Measurements from ENCODE around the gene ZNF230. TPM values are rescaled to one million over a fixed set of nuclear protein-coding genes. Genes with fewer than 3 reads are reported as not detected.
A peak's percentile ranks its signal among the peaks of the same experiment; 100 is the strongest.

ZNF230 gene
- total RNA-seq, 2 experiments from 2014 or later = 9.2 to 9.7 TPM

DNA sequence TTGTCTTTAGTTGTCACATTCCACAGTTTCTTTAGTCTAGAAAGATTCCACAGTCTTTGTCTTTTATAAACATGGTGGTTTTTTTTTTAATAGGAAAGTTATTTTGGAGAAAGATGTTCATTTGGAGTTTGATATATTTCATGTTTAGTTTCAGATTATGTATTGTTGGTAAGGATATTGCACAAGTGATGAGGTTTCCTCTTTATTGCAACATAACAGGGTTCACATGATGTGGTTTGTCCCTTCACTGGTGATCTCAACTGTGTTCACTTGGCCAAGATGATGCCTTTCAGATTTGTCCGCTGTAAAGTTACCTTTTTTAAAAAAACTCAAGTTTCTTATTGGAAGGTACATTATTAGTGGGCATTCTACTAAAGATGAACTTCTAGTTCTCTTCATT, 3.2 kb downstream of the ZNF230 start:
- H3K4me1 Mint-ChIP-seq = peaks cover 10% of the 10 kb centered on the region
- H3K36me3 Mint-ChIP-seq = peaks cover 58% of the 10 kb centered on the region
- ATAC-seq (ENCODE audit: low read depth) (no peak), DNase-seq (no peak)
- H3K4me3 Mint-ChIP-seq = no peak overlapping the region
- POLR2A ChIA-PET = no interaction called here
- H3K27ac Mint-ChIP-seq = no peak overlapping the region
- no peaks in the 10 kb centered on the region for H3K27me3 Mint-ChIP-seq
- peaks cover 43% of the 10 kb centered on the region for H3K9me3 Mint-ChIP-seq

DNA sequence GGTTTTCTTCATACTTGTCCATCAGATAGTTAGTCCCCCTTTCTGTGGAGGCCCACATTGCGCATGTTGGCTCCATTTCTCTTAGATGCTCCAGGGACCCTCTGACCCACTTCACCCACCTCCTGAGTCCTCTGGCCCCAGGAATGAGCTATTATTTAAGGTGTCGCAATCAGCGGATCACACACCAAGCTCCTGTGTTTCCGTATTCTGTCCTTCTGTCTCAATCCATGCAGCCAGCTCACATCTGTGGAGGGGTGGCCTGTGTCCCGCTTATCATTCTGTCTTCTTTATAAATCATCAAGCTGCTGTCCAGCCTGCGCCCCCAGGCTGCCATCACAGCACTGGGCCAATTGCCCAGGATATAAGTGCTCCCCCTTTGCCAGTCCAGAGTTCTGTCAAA, 4.7 kb downstream of the ZNF230 start:
- DNase-seq (no peak), ATAC-seq (ENCODE audit: low read depth) (no peak)
- Mint-ChIP-seq H3K4me3 (no peak overlapping the region), H3K36me3 (peaks cover 70% of the 10 kb centered on the region), H3K4me1 (peaks cover 3% of the 10 kb centered on the region), H3K27ac (no peak overlapping the region), H3K27me3 (no peaks in the 10 kb centered on the region), H3K9me3 (peaks cover 50% of the 10 kb centered on the region)
- POLR2A ChIA-PET = no interaction called here

DNA sequence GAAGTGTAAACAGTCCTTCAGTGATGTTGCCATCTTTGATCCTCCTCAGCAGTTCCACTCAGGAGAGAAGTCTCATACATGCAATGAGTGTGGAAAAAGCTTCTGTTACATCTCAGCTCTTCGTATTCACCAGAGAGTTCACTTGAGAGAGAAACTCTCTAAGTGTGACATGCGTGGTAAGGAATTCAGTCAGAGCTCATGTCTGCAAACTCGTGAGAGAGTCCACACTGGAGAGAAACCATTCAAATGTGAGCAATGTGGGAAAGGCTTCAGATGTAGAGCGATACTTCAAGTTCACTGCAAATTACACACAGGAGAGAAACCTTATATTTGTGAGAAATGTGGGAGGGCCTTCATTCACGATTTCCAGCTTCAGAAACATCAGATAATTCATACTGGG, 7.7 kb downstream of the ZNF230 start:
- no peaks in the 10 kb centered on the region for H3K4me1 Mint-ChIP-seq
- peaks cover 71% of the 10 kb centered on the region for H3K36me3 Mint-ChIP-seq
- POLR2A ChIA-PET = no interaction called here
- peaks cover 62% of the 10 kb centered on the region for H3K9me3 Mint-ChIP-seq
- no peak overlapping the region for H3K27ac Mint-ChIP-seq
- H3K4me3 Mint-ChIP-seq = no peak overlapping the region
- DNase-seq = no peak
- H3K27me3 Mint-ChIP-seq = no peaks in the 10 kb centered on the region
- no peak for ATAC-seq (ENCODE audit: low read depth)

DNA sequence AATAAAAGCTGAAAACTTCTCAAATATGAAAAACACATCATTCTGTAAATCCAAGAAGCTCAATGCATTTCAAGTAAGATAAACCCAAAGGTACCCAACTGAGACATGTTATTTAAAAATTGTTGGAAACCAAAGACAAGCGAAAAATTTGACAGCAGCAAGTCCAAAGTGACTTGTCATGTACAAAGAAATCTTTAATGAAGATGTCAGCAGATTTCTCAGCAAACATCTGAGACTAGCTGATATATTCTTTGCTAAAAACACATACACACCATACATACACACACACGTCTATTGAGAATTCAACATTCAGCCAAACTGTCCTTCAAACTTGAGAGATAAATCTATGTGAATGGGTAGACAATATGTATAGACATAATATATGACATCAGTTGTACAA, 16.7 kb downstream of the ZNF230 start:
- Mint-ChIP-seq H3K27ac (no peak overlapping the region), H3K9me3 (peaks cover 29% of the 10 kb centered on the region), H3K36me3 (peaks cover 5% of the 10 kb centered on the region), H3K4me1 (no peaks in the 10 kb centered on the region), H3K4me3 (no peak overlapping the region), H3K27me3 (peaks cover 7% of the 10 kb centered on the region)
- DNase-seq (no peak), ATAC-seq (ENCODE audit: low read depth) (no peak)
- POLR2A ChIA-PET = no interaction called here

DNA sequence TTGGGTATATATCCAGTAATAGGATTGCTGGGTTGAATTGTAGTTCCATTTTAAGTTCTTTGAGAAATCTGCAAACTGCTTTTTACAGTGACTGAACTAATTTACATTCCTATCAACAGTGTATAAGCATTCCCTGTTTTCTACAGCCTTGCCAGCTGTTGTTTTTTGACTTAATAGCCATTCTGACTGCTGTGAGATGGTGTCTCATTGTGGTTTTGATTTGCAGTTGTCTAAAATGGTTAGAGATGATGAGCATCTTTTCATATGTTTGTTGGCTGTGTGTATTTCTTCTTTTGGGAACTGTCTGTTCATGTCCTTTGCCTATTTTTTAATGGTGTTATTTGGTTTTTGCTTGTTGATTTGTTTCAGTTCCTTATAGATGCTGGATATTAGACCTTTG, 18.5 kb downstream of the ZNF230 start:
- peaks cover 14% of the 10 kb centered on the region for H3K36me3 Mint-ChIP-seq
- DNase-seq = no peak
- POLR2A ChIA-PET = no interaction called here
- ATAC-seq (ENCODE audit: low read depth) = no peak
- peaks cover 12% of the 10 kb centered on the region for H3K4me1 Mint-ChIP-seq
- no peak overlapping the region for H3K27ac Mint-ChIP-seq
- peaks cover 7% of the 10 kb centered on the region for H3K27me3 Mint-ChIP-seq
- peaks cover 23% of the 10 kb centered on the region for H3K9me3 Mint-ChIP-seq
- no peak overlapping the region for H3K4me3 Mint-ChIP-seq

DNA sequence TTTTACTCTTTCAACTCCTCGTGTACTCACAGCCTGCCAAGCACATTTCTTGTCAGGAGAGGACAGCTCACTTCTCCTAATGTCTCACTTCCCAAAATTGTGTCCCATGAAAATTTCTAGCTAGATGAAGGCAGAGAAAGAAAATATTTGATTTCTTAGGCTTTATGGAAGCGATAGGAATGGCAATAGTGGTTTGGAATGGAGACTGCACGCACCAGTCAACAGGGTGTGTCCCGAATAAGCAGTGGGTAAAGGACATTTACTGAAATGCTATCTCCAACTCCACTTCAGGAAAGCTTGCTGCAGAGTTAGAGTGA, 22.1 kb downstream of the ZNF230 start:
- ATAC-seq (ENCODE audit: low read depth) = no peak
- H3K4me3 Mint-ChIP-seq = peak overlapping the region; percentile 96
- POLR2A ChIA-PET = interaction anchor here (1.0 to 1.5 kb wide), 4 partner anchors 49 to 183 kb away, joined by 3 read pairs; partner anchors contain the start of genes ZNF224 and ZNF45

DNA sequence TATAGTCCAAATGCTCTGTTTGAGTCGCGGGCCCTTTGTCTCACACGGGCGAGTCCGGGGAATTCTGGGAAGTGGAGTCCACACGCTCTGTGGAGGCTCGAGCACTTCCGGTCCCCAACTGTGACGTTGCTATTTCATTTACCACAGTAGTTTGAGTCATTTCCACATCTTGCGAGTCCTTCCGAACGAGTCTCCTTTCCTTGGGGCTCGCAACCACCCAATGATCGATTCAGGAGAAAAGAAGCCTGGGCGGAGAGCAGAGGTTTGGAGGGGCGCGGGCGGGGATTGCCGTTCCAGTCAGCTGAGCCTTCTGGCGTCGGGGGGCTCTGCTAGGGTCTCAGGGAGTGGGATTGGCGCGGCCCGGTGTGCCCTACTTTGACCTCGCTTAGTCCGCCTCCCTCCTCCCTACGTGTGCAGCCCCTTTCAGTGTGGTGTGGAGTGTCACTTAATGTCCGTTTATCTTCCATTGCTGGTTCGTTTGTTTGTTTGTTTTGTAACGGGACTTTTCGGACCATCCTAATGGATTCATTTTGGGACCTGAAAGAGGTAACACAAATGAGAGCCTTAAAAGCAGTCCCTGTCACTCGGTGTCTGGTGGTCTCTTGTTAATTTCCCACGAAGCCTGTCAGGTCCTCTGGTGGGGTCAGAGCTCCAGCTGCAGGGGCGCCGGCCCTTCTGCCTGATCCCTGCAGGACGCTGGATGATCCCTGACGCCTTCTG, 22.6 kb downstream of the ZNF230 start, which contains the start of gene ZNF222:
TSS of gene ZNF222 (plus strand) at position 163 of the 720 bp plus-strand sequence. CDS start at position 221, 58 bp downstream.
- peak within 1 kb of the TSS; percentile 93 for H3K27ac Mint-ChIP-seq
- peaks cover 19% of the 10 kb centered on the region for H3K9me3 Mint-ChIP-seq
- peak; percentile 98 for ATAC-seq (ENCODE audit: low read depth)
- DNase-seq = peak; percentile 71
- POLR2A ChIA-PET = interaction anchor here (1.0 to 1.5 kb wide), 4 partner anchors 48 to 182 kb away, joined by 3 read pairs; partner anchors contain the start of genes ZNF224 and ZNF45
- H3K4me1 Mint-ChIP-seq = peaks cover 12% of the 10 kb centered on the region
- peak within 1 kb of the TSS; percentile 96 for H3K4me3 Mint-ChIP-seq
- peaks cover 45% of the 10 kb centered on the region for H3K36me3 Mint-ChIP-seq
- peaks cover 7% of the 10 kb centered on the region for H3K27me3 Mint-ChIP-seq

More for the DNA sequence above, 22.1 kb downstream of the ZNF230 start:
- peaks cover 12% of the 10 kb centered on the region for H3K4me1 Mint-ChIP-seq
- peaks cover 41% of the 10 kb centered on the region for H3K36me3 Mint-ChIP-seq
- H3K27me3 Mint-ChIP-seq = peaks cover 7% of the 10 kb centered on the region
- H3K27ac Mint-ChIP-seq = peak overlapping the region; percentile 93
- peaks cover 24% of the 10 kb centered on the region for H3K9me3 Mint-ChIP-seq
- no peak for DNase-seq

DNA sequence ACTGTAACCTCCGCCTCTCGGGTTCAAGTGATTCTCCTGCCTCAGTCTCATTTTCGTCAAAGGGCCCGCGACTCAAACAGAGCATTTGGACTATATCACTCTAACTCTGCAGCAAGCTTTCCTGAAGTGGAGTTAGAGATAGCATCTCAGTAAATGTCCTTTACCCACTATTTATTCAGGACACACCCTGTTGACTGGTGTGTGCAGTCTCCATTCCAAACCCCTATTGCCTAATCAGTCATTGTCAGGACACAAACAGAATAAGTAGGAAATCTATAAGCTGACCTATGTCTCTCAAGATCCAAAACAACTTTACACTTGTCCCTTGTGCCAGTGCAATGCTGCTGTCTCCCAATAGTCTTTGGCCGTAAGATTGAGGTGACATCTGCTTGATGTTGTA, 23.9 kb downstream of the ZNF230 start:
- ATAC-seq (ENCODE audit: low read depth) (no peak), DNase-seq (no peak)
- Mint-ChIP-seq H3K36me3 (peaks cover 56% of the 10 kb centered on the region), H3K27me3 (peaks cover 5% of the 10 kb centered on the region), H3K27ac (no peak overlapping the region), H3K4me1 (peaks cover 12% of the 10 kb centered on the region), H3K9me3 (peaks cover 19% of the 10 kb centered on the region), H3K4me3 (no peak overlapping the region)
- POLR2A ChIA-PET = no interaction called here

DNA sequence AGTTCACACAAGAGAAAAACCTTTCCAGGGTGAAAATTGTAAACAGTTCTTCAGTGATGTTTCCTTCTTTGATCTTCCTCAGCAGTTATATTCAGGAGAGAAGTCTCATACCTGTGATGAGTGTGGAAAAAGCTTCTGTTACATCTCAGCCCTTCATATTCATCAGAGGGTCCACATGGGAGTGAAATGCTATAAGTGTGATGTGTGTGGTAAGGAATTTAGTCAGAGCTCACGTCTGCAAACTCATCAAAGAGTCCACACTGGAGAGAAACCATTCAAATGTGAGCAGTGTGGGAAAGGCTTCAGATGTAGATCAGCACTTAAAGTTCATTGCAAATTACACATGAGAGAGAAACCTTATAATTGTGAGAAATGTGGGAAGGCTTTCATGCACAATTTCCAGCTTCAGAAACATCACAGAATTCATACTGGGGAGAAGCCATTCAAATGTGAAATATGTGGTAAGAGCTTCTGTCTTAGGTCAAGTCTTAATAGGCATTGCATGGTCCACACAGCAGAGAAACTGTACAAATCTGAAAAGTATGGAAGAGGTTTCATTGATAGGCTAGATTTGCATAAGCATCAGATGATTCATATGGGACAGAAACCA, 29.3 kb downstream of the ZNF230 start:
- POLR2A ChIA-PET = no interaction called here
- Mint-ChIP-seq H3K4me3 (no peak overlapping the region), H3K27me3 (no peaks in the 10 kb centered on the region), H3K36me3 (peaks cover 54% of the 10 kb centered on the region), H3K27ac (no peak overlapping the region), H3K9me3 (peaks cover 40% of the 10 kb centered on the region), H3K4me1 (no peaks in the 10 kb centered on the region)
- no peak for ATAC-seq (ENCODE audit: low read depth)
- no peak for DNase-seq

DNA sequence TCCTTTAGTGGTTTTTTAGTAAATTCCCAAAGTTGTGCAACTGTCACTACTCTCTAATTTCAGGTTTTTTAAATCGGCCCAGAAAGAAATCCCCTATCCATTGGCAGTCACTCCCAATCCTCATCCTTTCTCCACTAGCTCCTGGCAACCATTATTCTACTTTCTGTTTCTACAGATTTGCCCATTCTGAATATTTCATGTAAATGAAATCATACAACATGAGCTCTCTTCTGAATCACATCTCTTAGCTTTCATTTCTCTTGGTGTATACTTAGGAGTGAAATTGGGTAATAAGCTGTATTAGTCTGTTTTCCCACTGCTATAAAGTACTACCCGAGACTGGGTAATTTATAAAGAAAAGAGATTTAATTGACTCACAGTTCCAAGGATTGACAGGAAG, 39.4 kb downstream of the ZNF230 start:
- Mint-ChIP-seq H3K4me1 (no peaks in the 10 kb centered on the region), H3K36me3 (no peaks in the 10 kb centered on the region), H3K27ac (no peak overlapping the region), H3K27me3 (peaks cover 2% of the 10 kb centered on the region), H3K4me3 (no peak overlapping the region), H3K9me3 (peaks cover 20% of the 10 kb centered on the region)
- DNase-seq = no peak
- POLR2A ChIA-PET = no interaction called here
- no peak for ATAC-seq (ENCODE audit: low read depth)

DNA sequence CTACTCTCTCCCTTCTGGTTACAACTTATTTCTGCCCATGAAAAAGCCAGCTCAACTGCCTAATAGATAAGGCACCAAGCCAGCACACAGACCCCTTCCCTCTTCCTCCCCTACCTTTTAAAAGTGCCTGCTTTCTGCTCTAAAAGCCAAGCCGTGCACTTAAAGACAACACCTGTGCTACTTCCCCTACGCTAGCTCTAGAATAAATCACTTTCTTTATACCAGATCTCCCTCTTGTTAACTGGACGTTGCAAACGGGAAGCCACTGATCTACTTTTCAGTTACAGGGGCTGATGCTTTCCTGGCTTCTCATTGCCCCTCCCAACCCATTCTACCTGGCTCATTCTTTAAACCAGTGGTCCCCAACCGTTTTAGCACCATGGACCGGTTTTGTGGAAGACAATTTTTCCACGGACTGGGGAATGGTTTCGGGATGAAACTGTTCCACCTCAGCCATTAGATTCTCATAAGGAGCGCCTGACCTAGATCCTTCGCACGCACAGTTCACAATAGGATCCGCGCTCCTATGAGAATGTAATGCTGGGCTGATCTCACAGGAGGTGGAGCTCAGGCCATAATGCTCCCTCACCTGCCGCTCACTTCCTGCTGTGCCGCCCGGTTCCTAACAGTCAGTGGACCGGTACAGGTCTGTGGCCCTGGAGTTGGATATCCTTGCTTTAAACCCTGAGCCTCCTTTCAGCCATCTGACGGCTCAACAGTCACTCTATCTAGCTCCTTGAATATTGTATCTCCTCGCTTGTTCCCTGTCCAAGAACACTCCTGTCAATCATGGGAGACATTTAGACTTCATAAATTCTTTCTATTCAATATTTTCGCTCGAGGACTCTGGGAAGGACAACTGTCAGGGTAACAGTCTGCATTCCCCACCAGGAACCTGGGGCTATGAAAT, 48.2 kb downstream of the ZNF230 start:
- H3K9me3 Mint-ChIP-seq = peaks cover 27% of the 10 kb centered on the region
- peak overlapping the region; percentile 86 for H3K4me3 Mint-ChIP-seq
- ATAC-seq (ENCODE audit: low read depth) (no peak), DNase-seq (peak; percentile 39)
- peak overlapping the region; percentile 16 for H3K27ac Mint-ChIP-seq
- peaks cover 30% of the 10 kb centered on the region for H3K36me3 Mint-ChIP-seq
- peaks cover 21% of the 10 kb centered on the region for H3K4me1 Mint-ChIP-seq
- POLR2A ChIA-PET = no interaction called here
- H3K27me3 Mint-ChIP-seq = peaks cover 2% of the 10 kb centered on the region

DNA sequence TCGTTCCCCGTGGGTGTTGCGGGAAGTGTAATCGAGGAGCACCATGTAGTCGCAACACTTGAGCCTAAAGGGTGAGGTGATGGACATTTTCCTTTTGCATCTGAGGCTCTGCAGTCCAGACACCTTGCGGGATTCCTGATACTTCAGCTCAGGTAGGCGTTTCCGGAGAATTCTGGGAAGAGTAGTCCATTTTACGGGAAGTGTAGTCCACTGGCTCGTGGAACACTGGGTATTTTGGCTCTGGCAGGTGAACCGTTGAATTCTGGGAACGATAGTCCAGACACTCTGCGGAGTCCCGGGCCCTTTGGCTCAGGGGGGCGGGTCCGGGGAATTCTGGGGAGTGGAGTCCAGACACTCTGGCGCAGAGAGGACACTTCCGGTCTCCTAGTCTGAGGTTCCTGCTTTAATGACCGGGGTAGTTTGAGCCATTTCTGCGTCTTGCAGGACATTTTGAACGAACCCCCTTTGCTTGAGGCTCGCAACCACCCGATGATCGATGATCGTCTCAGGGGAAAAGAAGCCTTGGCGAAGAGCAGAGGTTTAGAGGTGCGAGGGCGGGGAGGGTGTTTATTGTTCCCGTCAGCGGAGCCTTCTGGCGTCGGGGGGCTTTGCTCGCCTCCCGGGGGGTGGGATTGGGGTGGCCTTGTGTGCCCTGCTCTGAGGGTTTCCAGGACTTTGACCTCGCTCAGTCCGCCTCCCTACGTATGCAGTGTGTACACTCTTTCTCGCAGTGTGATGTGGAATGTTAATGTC, 49.1 kb downstream of the ZNF230 start, which contains the start of gene ZNF223:
TSS of gene ZNF223 (plus strand) at position 387 of the 753 bp plus-strand sequence. CDS start 3,141 bp downstream, outside the sequence.
- peaks cover 28% of the 10 kb centered on the region for H3K9me3 Mint-ChIP-seq
- H3K36me3 Mint-ChIP-seq = peaks cover 32% of the 10 kb centered on the region
- ATAC-seq (ENCODE audit: low read depth) (peak; percentile 47), DNase-seq (peak; percentile 55)
- peak within 1 kb of the TSS; percentile 73 for H3K27ac Mint-ChIP-seq
- POLR2A ChIA-PET = no interaction called here
- H3K4me1 Mint-ChIP-seq = peaks cover 21% of the 10 kb centered on the region
- H3K27me3 Mint-ChIP-seq = peaks cover 2% of the 10 kb centered on the region
- peak within 1 kb of the TSS; percentile 86 for H3K4me3 Mint-ChIP-seq

DNA sequence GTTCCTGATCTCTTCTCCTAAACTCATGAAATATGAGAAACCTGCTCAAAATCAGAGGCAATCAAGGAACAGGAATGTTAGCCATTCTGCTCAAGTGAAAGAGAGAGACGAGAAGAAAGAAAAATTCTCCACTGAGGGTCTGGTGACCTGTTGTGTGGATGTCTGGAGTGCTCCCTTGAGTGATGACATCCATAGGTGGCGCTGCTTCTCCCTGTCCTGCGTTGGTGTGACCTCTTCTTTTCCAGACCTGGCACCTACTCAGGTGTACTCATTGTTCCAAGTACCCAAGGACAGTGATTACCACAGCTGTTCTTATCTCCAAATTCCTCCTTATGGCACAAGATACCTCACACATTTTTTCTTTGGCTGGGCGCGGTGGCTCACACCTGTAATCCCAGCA, 53.1 kb downstream of the ZNF230 start:
- no peak for DNase-seq
- Mint-ChIP-seq H3K4me3 (no peak overlapping the region), H3K27me3 (no peaks in the 10 kb centered on the region), H3K4me1 (peaks cover 17% of the 10 kb centered on the region), H3K27ac (no peak overlapping the region), H3K9me3 (peaks cover 33% of the 10 kb centered on the region), H3K36me3 (peaks cover 45% of the 10 kb centered on the region)
- POLR2A ChIA-PET = no interaction called here
- ATAC-seq (ENCODE audit: low read depth) = no peak
